A673 (cell line): Measurements from ENCODE around the gene EXOC3L4. TPM values are rescaled to one million over a fixed set of nuclear protein-coding genes. Genes with fewer than 3 reads are reported as not detected.

ENCODE experiments used
- BruUV-seq: library from RNA; stranded (reverse); fragments of 400-500 nt; replicated peaks from 2 replicates; lab custom pipeline; 2021; lab: Mats Ljungman, UMichigan
- CTCF ChIA-PET: fragments of 300-600 bp; sonication (Branson Sonifier 250); formaldehyde crosslinking; loops from one replicate; lab custom pipeline; 2022; ENCODE audit warnings: antibody characterized with exemption; lab: Charles Lee
- POLR2A ChIA-PET: fragments of 300-600 bp; sonication (Branson Sonifier 250); formaldehyde crosslinking; loops from one replicate; lab custom pipeline; 2022; ENCODE audit warnings: antibody characterized with exemption; ENCODE audit not compliant: low non-redundant PET; lab: Charles Lee
- DNase-seq: peaks from one replicate; pipeline ENCODE4 v3.0.0-alpha.2; 2015; ENCODE audit warnings: low spot score
- H3K27ac ChIP-seq: fragments of 200-600 bp; sonication (generic); 2 replicates; pipeline ENCODE4 v1.5.1; 2016; ENCODE audit warnings: mixed run types, low read depth, mild to moderate bottlenecking, mixed read lengths, antibody characterized with exemption, low read length; ENCODE audit not compliant: poor library complexity, severe bottlenecking
- H3K27me3 ChIP-seq: fragments of 200-600 bp; sonication (generic); replicated peaks from 2 replicates; pipeline ENCODE4 v1.6.1; 2017; ENCODE audit warnings: mixed run types, low read depth, mild to moderate bottlenecking, mixed read lengths, antibody characterized with exemption, low read length; ENCODE audit not compliant: insufficient read depth, poor library complexity
- H3K36me3 ChIP-seq: fragments of 200-600 bp; sonication (generic); 2 replicates; pipeline ENCODE4 v1.6.1; 2016; ENCODE audit warnings: mixed run types, mild to moderate bottlenecking, mixed read lengths, antibody characterized with exemption, low read length; ENCODE audit not compliant: insufficient read depth, poor library complexity, severe bottlenecking
- H3K4me1 ChIP-seq: fragments of 200-600 bp; sonication (generic); 2 replicates; pipeline ENCODE4 v1.6.1; 2017; ENCODE audit warnings: mixed run types, mild to moderate bottlenecking, mixed read lengths, antibody characterized with exemption, low read length; ENCODE audit not compliant: insufficient read depth, poor library complexity, severe bottlenecking
- H3K4me3 ChIP-seq: fragments of 200-600 bp; sonication (generic); 2 replicates; pipeline ENCODE4 v1.5.1; 2016; ENCODE audit warnings: low read depth, mixed run types, mild to moderate bottlenecking, mixed read lengths, low read length; ENCODE audit not compliant: poor library complexity, severe bottlenecking
- H3K9me3 ChIP-seq: fragments of 200-600 bp; sonication (generic); 2 replicates; pipeline ENCODE4 v1.6.1; 2016; ENCODE audit warnings: mixed run types, low read depth, mild to moderate bottlenecking, mixed read lengths, antibody characterized with exemption, low read length; ENCODE audit not compliant: poor library complexity, severe bottlenecking
- EZH2 ChIP-seq: fragments of 200-600 bp; sonication (generic); IDR thresholded peaks from 2 replicates; pipeline ENCODE4 v1.6.1; 2017; ENCODE audit warnings: borderline replicate concordance, low read depth, mild to moderate bottlenecking, mixed read lengths, antibody characterized with exemption, low read length; ENCODE audit not compliant: poor library complexity, severe bottlenecking
- intact Hi-C: fragments of 100-400 bp; cut with micrococcal nuclease; formaldehyde crosslinking; loops from one replicate; pipeline ENCODE4 v1.10.0; 2022; ENCODE audit not compliant: unreplicated experiment
- total RNA-seq: library from RNA; stranded (reverse); gene quantifications from 2 replicates; pipeline ENCODE4 v1.2.3, GENCODE V29; 2021
- TF ChIP-seq, protein P1 (sequence below): fragments of 300-800, 200-600 bp; sonication (generic); conservative IDR thresholded peaks from 2 replicates; pipeline ENCODE4 v1.5.1; 2017; ENCODE audit warnings: low read depth, mild to moderate bottlenecking, antibody characterized with exemption, low read length, moderate library complexity, mixed read lengths

Gene EXOC3L4
- total RNA-seq, 1 experiment from 2014 or later = not detected

DNA sequence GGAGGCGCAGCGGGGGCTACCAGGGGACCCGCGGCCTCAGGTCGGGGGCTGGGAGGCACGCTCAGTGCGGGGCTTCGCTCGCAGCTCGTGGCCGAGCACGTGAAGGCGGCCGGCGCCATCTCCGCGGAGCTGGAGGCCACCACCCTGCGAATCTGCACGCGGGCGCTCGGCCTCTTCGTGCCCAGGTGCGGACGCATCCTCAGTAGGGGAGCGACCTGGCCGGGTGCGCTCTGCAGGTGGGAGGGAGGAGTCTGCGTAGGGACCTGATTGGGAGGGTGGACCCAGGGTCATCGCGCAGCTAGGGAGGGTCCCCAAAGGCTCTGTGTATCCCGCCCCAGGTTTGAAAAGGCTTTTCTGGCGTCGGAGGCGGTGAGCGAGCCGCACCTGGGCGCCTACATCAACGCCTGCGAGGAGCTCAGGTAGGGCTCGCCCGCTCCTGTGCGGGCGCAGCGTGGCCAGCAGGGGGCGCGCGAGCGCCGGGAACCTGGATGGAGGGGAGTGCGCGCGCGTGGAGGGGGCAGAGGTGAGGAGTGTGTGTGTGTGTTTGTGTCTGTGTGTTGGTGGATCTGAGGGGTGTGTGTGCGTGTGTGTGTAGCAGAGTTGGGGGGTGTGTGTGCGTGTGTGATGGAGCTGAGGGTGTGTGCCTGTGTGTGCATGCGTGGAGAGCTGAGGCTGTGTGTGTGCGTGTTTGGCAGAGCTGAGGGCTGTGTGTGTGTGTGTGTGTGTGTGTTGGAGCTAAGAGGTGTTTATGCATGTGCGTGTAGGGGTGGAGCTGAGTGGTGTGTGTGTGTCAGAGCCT, 10.3 kb downstream of the EXOC3L4 start:
- H3K27me3 ChIP-seq = peaks cover 30% of the 10 kb centered on the region
- DNase-seq = peak; percentile 64
- peaks cover 12% of the 10 kb centered on the region for H3K4me1 ChIP-seq
- BruUV-seq = no TSS peak
- ChIA-PET POLR2A (interaction anchor here (0.7 kb wide), 1 partner anchor 130 kb away, joined by 3 read pairs; no protein-coding TSS in a partner anchor), CTCF (interaction anchor here (0.6 to 2.2 kb wide), 15 partner anchors 9 to 788 kb away, joined by 3 to 29 read pairs (median 4); no protein-coding TSS in a partner anchor)
- H3K36me3 ChIP-seq = no peaks in the 10 kb centered on the region
- H3K27ac ChIP-seq = no peak overlapping the region
- no peak overlapping the region for H3K4me3 ChIP-seq
- no peaks in the 10 kb centered on the region for H3K9me3 ChIP-seq
- intact Hi-C loops = loop anchor here (1.0 to 2.0 kb wide), 2 partner anchors 80 to 187 kb away; no protein-coding TSS in a partner anchor
- peak; percentile 63 for TF ChIP-seq EZH2
- TF ChIP-seq, protein P1, sequence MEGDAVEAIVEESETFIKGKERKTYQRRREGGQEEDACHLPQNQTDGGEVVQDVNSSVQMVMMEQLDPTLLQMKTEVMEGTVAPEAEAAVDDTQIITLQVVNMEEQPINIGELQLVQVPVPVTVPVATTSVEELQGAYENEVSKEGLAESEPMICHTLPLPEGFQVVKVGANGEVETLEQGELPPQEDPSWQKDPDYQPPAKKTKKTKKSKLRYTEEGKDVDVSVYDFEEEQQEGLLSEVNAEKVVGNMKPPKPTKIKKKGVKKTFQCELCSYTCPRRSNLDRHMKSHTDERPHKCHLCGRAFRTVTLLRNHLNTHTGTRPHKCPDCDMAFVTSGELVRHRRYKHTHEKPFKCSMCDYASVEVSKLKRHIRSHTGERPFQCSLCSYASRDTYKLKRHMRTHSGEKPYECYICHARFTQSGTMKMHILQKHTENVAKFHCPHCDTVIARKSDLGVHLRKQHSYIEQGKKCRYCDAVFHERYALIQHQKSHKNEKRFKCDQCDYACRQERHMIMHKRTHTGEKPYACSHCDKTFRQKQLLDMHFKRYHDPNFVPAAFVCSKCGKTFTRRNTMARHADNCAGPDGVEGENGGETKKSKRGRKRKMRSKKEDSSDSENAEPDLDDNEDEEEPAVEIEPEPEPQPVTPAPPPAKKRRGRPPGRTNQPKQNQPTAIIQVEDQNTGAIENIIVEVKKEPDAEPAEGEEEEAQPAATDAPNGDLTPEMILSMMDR = peak; percentile 100

DNA sequence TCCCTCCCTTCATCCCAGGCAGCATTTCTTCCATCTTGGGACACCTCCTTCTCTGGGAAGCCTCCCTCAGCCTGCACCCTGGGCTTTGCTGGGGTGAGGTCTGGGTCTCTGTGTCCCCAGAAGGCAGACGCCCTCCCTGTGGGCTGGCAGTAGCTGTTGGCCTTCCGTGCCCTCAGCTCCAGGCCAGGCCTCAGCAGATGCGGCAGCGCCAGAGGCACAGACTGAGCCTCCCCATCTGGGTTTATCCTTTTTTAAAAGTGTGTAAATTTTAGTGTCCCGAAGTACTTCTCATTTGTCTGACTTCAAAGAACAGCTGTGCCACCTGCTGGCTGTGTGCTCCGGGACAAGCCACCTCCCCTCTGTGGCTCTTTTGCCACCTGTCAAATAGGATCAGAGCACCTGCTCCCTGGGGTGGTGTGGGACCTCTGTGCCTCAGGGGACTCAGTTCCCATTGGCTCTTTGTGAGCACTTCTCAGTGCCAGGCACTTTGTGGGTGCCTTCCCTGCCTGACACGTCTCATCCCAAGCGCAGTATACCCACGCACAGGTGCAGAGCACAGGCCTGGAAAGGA, 11.1 kb downstream of the EXOC3L4 start:
- DNase-seq = no peak
- ChIA-PET CTCF (interaction anchor here (0.8 to 2.2 kb wide), 7 partner anchors 10 to 285 kb away, joined by 3 to 29 read pairs (median 5); no protein-coding TSS in a partner anchor), POLR2A (interaction anchor here (0.7 kb wide), 1 partner anchor 130 kb away, joined by 3 read pairs; no protein-coding TSS in a partner anchor)
- TF ChIP-seq EZH2 = no peak
- TF ChIP-seq, protein P1 = no peak
- BruUV-seq = no TSS peak
- intact Hi-C loops = loop anchor here (2.0 kb wide), 1 partner anchor 79 kb away; no protein-coding TSS in a partner anchor
- Histone ChIP-seq H3K9me3 (no peaks in the 10 kb centered on the region), H3K27ac (no peak overlapping the region), H3K4me3 (no peak overlapping the region), H3K36me3 (no peaks in the 10 kb centered on the region), H3K4me1 (peaks cover 12% of the 10 kb centered on the region), H3K27me3 (peaks cover 30% of the 10 kb centered on the region)

DNA sequence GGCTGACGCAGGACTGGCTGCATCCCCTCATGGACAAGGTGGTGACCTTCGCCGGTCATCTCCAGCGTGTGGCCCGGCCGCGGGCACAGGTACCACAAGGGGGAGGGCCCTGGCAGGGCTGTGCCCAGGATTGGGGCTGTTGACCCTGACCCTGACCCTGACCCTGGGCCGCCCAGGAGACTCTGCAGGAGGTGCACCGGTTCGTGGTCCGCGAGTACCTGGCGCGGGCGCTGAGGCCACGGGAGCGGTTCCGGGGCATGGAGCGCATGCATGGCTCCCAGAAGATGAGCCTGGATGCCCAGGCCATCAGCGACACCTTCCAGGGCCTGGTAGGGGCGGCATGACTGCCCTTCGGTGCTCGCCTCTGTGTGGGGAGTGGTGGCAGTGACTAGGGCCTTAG, 12.9 kb downstream of the EXOC3L4 start:
- BruUV-seq = no TSS peak
- ChIA-PET CTCF (no interaction called here), POLR2A (no interaction called here)
- intact Hi-C loops = no loop called here
- Histone ChIP-seq H3K4me3 (no peak overlapping the region), H3K9me3 (no peaks in the 10 kb centered on the region), H3K4me1 (peaks cover 12% of the 10 kb centered on the region), H3K36me3 (no peaks in the 10 kb centered on the region), H3K27me3 (peaks cover 24% of the 10 kb centered on the region), H3K27ac (no peak overlapping the region)
- DNase-seq = no peak
- TF ChIP-seq EZH2 = no peak
- TF ChIP-seq, protein P1 = no peak
